ENCODE data around the gene PIP4K2A. TPM values are rescaled to one million over a fixed set of nuclear protein-coding genes. Genes with fewer than 3 reads are reported as not detected.
A peak's percentile ranks its signal among the peaks of the same experiment; 100 is the strongest.

Gene PIP4K2A
- total RNA-seq, 1 donor from 2014 or later, result 17.9 TPM

DNA sequence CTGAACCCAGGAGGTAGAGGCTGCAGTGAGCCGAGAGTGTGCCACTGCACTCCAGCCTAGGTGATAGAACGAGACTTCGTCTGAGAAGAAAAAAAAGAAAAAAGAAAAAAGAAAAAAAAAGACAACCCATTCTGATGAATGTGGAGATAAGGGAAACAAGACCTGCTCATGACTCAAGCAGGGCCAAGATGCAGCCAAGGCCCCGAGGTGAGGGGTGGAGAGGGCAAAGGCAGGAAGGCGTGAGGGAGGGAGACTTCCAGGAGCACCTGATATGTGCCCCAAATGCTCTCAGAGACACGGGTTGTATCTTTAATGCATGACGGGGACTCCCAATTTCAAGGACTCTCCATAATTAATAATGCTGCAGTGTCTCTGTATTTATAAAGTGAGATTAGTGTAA is 134.6 kb downstream of the PIP4K2A start:
- TF ChIP-seq, protein P1, sequence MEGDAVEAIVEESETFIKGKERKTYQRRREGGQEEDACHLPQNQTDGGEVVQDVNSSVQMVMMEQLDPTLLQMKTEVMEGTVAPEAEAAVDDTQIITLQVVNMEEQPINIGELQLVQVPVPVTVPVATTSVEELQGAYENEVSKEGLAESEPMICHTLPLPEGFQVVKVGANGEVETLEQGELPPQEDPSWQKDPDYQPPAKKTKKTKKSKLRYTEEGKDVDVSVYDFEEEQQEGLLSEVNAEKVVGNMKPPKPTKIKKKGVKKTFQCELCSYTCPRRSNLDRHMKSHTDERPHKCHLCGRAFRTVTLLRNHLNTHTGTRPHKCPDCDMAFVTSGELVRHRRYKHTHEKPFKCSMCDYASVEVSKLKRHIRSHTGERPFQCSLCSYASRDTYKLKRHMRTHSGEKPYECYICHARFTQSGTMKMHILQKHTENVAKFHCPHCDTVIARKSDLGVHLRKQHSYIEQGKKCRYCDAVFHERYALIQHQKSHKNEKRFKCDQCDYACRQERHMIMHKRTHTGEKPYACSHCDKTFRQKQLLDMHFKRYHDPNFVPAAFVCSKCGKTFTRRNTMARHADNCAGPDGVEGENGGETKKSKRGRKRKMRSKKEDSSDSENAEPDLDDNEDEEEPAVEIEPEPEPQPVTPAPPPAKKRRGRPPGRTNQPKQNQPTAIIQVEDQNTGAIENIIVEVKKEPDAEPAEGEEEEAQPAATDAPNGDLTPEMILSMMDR (IDR thresholded peaks at IDR 0.05; ENCODE audit: insufficient read depth, low read length, severe bottlenecking), result no peak
- FAIRE-seq, result no peak
- no peak for DNase-seq (ENCODE audit: low read depth)
- Histone ChIP-seq H3K27me3 (ENCODE audit: control insufficient read depth, insufficient read depth, low read length) (no peaks in the 10 kb centered on the region), H3K4me3 (ENCODE audit: low read depth, low read length) (no peak overlapping the region), H3K36me3 (ENCODE audit: control insufficient read depth, insufficient read depth, low read length) (peaks cover 1% of the 10 kb centered on the region)

DNA sequence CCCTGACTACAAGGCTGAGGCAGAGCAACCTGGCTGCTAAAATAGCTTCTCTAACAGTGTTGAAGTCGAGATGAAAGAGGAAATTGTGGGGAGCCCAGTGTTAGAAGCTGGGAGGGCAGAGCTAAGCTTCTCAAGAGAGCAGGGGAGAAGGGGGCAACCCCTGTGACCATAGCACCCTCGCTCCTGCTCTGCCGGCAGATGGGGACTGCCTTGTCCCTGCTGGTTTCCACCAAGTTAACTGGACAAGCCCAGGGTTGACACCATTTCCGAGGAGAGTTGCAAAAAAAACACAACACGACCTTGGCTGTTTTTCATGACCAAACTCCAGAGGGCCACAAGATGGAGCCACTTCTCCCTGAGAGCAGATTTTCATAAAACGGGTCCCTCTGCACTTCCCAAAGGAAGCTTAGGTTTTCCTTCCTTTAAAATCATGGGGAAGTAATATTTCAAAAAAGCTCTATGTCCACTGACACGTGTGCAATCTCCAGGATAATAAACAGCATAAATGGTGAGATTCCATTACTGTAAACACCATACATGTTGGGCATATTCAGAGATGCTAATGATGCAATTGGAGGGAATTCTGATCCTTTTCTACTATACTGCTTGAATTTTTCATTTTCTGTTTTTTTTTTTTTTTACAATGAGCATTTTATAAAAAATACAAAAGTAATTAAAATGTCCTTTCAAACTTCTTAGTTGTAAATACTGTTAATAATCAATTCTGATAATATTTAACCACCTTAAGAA is 140.4 kb downstream of the PIP4K2A start:
- TF ChIP-seq, protein P1 (IDR thresholded peaks at IDR 0.05; ENCODE audit: insufficient read depth, low read length, severe bottlenecking), result peak; percentile 35
- Histone ChIP-seq H3K36me3 (ENCODE audit: control insufficient read depth, insufficient read depth, low read length) (peaks cover 1% of the 10 kb centered on the region), H3K4me3 (ENCODE audit: low read depth, low read length) (no peak overlapping the region), H3K27me3 (ENCODE audit: control insufficient read depth, insufficient read depth, low read length) (no peaks in the 10 kb centered on the region)
- no peak for FAIRE-seq
- DNase-seq (ENCODE audit: low read depth), result peak; percentile 11

DNA sequence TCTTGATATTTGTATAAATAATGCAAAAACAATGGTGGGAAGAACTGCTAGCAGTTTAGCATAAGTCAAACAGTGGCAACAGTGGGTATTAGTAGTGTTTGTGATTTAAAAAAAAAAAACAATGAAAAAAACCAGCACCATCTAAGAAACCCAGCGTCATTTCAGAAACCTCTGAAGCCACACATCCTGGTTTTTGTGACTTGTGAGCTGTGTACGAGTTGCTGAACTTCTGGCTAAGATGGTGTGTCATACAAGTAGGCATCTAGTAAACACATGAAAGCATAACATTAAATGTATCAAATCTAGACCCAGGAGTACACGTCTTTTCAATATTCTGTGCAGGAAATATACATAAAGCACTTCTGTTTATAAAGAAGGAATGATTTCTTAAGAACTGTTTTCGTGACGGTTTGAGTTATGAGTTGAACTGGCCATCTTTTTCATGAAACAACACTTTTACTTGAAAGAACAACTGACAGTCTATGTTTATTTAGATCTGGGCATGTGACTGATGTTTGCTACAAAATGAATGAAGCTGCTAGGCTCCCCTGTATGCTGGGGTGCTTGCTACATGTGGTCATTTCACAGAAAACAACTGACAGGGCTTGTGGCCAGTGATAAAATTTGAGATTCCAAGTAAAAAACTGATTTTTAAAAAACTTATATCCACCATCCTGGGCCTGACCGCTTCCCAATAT is 143.5 kb downstream of the PIP4K2A start:
- peaks cover 1% of the 10 kb centered on the region for H3K36me3 ChIP-seq (ENCODE audit: control insufficient read depth, insufficient read depth, low read length)
- TF ChIP-seq, protein P1 (IDR thresholded peaks at IDR 0.05; ENCODE audit: insufficient read depth, low read length, severe bottlenecking), result no peak
- no peaks in the 10 kb centered on the region for H3K27me3 ChIP-seq (ENCODE audit: control insufficient read depth, insufficient read depth, low read length)
- no peak overlapping the region for H3K4me3 ChIP-seq (ENCODE audit: low read depth, low read length)
- DNase-seq (ENCODE audit: low read depth), result no peak
- FAIRE-seq, result no peak

DNA sequence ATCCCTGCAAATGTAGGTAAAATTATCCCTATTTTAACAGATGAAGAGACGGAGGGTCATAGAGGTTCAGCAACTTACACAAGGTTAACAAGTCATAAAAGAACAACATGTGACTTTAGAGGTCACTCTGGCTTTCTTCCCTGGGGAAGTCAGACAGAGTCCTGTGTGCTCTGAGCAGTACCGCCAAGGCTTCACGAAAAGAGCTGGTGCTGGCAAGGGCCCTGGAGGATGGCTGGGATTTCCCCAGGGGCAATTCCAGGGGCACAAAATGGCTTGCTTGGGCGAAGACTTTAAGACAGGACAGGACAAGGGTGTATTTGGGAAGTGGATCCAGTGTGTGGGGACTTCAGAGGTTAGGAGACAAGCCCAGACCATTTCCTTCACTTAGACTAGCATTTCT is 144.1 kb downstream of the PIP4K2A start:
- FAIRE-seq (no peak), DNase-seq (ENCODE audit: low read depth) (no peak)
- TF ChIP-seq, protein P1 (IDR thresholded peaks at IDR 0.05; ENCODE audit: insufficient read depth, low read length, severe bottlenecking), result no peak
- Histone ChIP-seq H3K4me3 (ENCODE audit: low read depth, low read length) (no peak overlapping the region), H3K27me3 (ENCODE audit: control insufficient read depth, insufficient read depth, low read length) (no peaks in the 10 kb centered on the region), H3K36me3 (ENCODE audit: control insufficient read depth, insufficient read depth, low read length) (peaks cover 1% of the 10 kb centered on the region)

DNA sequence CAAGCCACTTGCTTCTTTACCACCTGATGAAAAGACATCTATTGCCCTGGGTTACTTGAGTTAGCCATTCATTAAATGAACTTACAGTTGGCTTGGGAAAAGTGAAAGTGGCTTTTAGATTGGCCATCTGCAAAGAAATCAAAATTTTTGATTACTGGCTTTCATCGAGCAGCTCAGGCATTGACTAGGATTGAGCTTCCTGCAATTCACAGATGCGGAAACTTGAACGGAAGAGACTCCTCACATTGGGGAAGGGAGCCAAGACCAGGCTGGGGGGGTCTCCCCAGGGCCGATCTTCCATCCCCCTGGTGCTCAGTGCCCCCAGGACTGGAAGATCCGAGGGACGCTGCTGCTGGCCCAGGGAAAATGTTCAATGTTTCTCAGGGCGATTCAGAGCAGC is 145.4 kb downstream of the PIP4K2A start:
- TF ChIP-seq, protein P1 (IDR thresholded peaks at IDR 0.05; ENCODE audit: insufficient read depth, low read length, severe bottlenecking), result no peak
- FAIRE-seq, result no peak
- H3K4me3 ChIP-seq (ENCODE audit: low read depth, low read length), result no peak overlapping the region
- H3K36me3 ChIP-seq (ENCODE audit: control insufficient read depth, insufficient read depth, low read length), result peaks cover 1% of the 10 kb centered on the region
- no peak for DNase-seq (ENCODE audit: low read depth)
- H3K27me3 ChIP-seq (ENCODE audit: control insufficient read depth, insufficient read depth, low read length), result no peaks in the 10 kb centered on the region

All from bronchial epithelial cell (primary cell).